ENCODE results near the gene MARVELD2. TPM values are rescaled to one million over a fixed set of nuclear protein-coding genes. Genes with fewer than 3 reads are reported as not detected.
A peak's percentile ranks its signal among the peaks of the same experiment; 100 is the strongest.

MARVELD2 gene
- total RNA-seq, 1 experiment from 2014 or later = 21.6 TPM

- H4K20me1 ChIP-seq (ENCODE audit: insufficient read depth) = no peaks in the 10 kb centered on the region
- ChIA-PET RAD21 (ENCODE audit: low non-redundant PET in 1 of 2, low total read pairs in 2 of 2, uncharacterized antibody in 2 of 2, unreplicated experiment in 2 of 2) (no interaction called here), CTCF (no interaction called here), POLR2A (no interaction called here)
- H3K9me2 ChIP-seq (ENCODE audit: insufficient read depth) = no peaks in the 10 kb centered on the region
- no peak overlapping the region for H3K27ac ChIP-seq (ENCODE audit: low read depth, low read length)
- no peak overlapping the region for H3K9ac ChIP-seq (ENCODE audit: low read length)
- H3K4me1 ChIP-seq (ENCODE audit: control insufficient read depth in 1 of 2, insufficient read depth in 2 of 2, low read length in 2 of 2) = no peaks in the 10 kb centered on the region
- ATAC-seq (no peak), DNase-seq (ENCODE audit: low read depth, low spot score) (no peak)
- H3K27me3 ChIP-seq (ENCODE audit: insufficient read depth, low read length) = no peaks in the 10 kb centered on the region
- TF ChIP-seq REST (IDR thresholded peaks at IDR 0.05; ENCODE audit: low read depth) (no peak), POLR2AphosphoS5 (IDR thresholded peaks at IDR 0.05; ENCODE audit: low read depth, low read length) (no peak)
- no peak overlapping the region for H3K4me3 ChIP-seq (replicated peaks in 1 of 2; ENCODE audit: low read depth in 1 of 2, low read length in 2 of 2)
- no peaks in the 10 kb centered on the region for H3K9me3 ChIP-seq (ENCODE audit: control insufficient read depth in 1 of 2, insufficient read depth in 1 of 2, low read depth in 1 of 2, low read length in 2 of 2)
- H3K79me2 ChIP-seq (ENCODE audit: insufficient read depth, low read length) = no peaks in the 10 kb centered on the region
- BruUV-seq (replicated peaks) = no TSS peak
- intact Hi-C loops (cut with micrococcal nuclease) = no loop called here
- peaks cover 8 to 13% of the 10 kb centered on the region in 2 experiments; a peak in 3 of 4 replicates for H3K36me3 ChIP-seq (ENCODE audit: control insufficient read depth in 1 of 2, insufficient read depth in 2 of 2, low read length in 2 of 2)
- H2AFZ ChIP-seq (ENCODE audit: low read depth, low read length, poor library complexity, severe bottlenecking) = no peak overlapping the region
- H3K4me2 ChIP-seq (ENCODE audit: low read length) = no peak overlapping the region
Measured at GRCh38 chr5:69404659-69405330, 10.1 kb upstream of the MARVELD2 start.

GRCh38 chr5:69415584-69415958 is 655 bp downstream of the MARVELD2 start:
- RAD21 ChIA-PET (ENCODE audit: low non-redundant PET in 1 of 2, low total read pairs in 2 of 2, uncharacterized antibody in 2 of 2, unreplicated experiment in 2 of 2) = no interaction called here
- POLR2A ChIA-PET = no interaction called here
- Histone ChIP-seq H2AFZ (ENCODE audit: low read depth, low read length, poor library complexity, severe bottlenecking) (peak overlapping the region; percentile 29), H3K9me3 (ENCODE audit: control insufficient read depth in 1 of 2, insufficient read depth in 1 of 2, low read depth in 1 of 2, low read length in 2 of 2) (no peaks in the 10 kb centered on the region), H3K36me3 (ENCODE audit: control insufficient read depth in 1 of 2, insufficient read depth in 2 of 2, low read length in 2 of 2) (peaks cover 3 to 16% of the 10 kb centered on the region in 2 experiments; a peak in 2 of 4 replicates), H3K27ac (ENCODE audit: low read depth, low read length) (peak overlapping the region; percentile 92), H3K79me2 (ENCODE audit: insufficient read depth, low read length) (peaks cover 13% of the 10 kb centered on the region), H3K4me1 (ENCODE audit: control insufficient read depth in 1 of 2, insufficient read depth in 2 of 2, low read length in 2 of 2) (peaks cover 5 to 17% of the 10 kb centered on the region in 2 experiments; a peak in 3 of 4 replicates), H4K20me1 (ENCODE audit: insufficient read depth) (no peaks in the 10 kb centered on the region), H3K9ac (ENCODE audit: low read length) (peak overlapping the region; percentile 88), H3K27me3 (ENCODE audit: insufficient read depth, low read length) (no peaks in the 10 kb centered on the region), H3K9me2 (ENCODE audit: insufficient read depth) (no peaks in the 10 kb centered on the region), H3K4me2 (ENCODE audit: low read length) (peak overlapping the region; percentile 82), H3K4me3 (replicated peaks in 1 of 2; ENCODE audit: low read depth in 1 of 2, low read length in 2 of 2) (peak overlapping the region; percentile 78 to 94)
- DNase-seq (ENCODE audit: low read depth, low spot score) = peak; percentile 7
- ATAC-seq = peak; percentile 39
- intact Hi-C loops (cut with micrococcal nuclease) = loop anchor here (2.0 kb wide), 1 partner anchor 77 kb away; the partner anchor contains the start of gene OCLN
- CTCF ChIA-PET = no interaction called here
- BruUV-seq (replicated peaks) = no TSS peak
- TF ChIP-seq YY1 (IDR thresholded peaks at IDR 0.05; ENCODE audit: extremely low read depth, insufficient replicate concordance, low read depth, low read length) (peak; percentile 72), ELF1 (IDR thresholded peaks at IDR 0.05; ENCODE audit: borderline replicate concordance, low read depth) (no peak), CEBPB (IDR thresholded peaks at IDR 0.05; ENCODE audit: low read depth) (no peak), RAD21 (IDR thresholded peaks at IDR 0.05; ENCODE audit: low read depth) (0 out of 2 replicates have a peak, but pooled peaks have one; percentile 1)
